ENCODE data around the gene CHD5.

- TF ChIP-seq RAD21 (IDR thresholded peaks at IDR 0.05; ENCODE audit: low read length) (no peak), CTCF (conservative IDR thresholded peaks at IDR 0.05; ENCODE audit: low read depth, low read length) (no peak), RFX5 (IDR thresholded peaks at IDR 0.05; ENCODE audit: low read depth, low read length) (no peak), POLR2A (IDR thresholded peaks at IDR 0.05; ENCODE audit: low read depth, low read length) (no peak), RCOR1 (IDR thresholded peaks at IDR 0.05; ENCODE audit: insufficient replicate concordance, low read length) (no peak), NFE2L2 (IDR thresholded peaks at IDR 0.05; ENCODE audit: low read depth, low read length) (no peak), SMC3 (IDR thresholded peaks at IDR 0.05; ENCODE audit: low read depth, low read length) (no peak), USF2 (IDR thresholded peaks at IDR 0.05; ENCODE audit: low read depth, low read length) (no peak), CEBPB (IDR thresholded peaks at IDR 0.05; ENCODE audit: low read depth, low read length) (no peak), ELK1 (IDR thresholded peaks at IDR 0.05; ENCODE audit: borderline replicate concordance, low read depth, low read length) (no peak)
These were observed 20.2 kb upstream of the CHD5 start for GRCh38 chr1:6200188-6200809.

Data from IMR-90 (cell line).